Endothelial cell (in vitro differentiated cells): Measurements from ENCODE around the gene SECISBP2. TPM values are rescaled to one million over a fixed set of nuclear protein-coding genes. Genes with fewer than 3 reads are reported as not detected.

Source experiments
- DNase-seq: peaks from one replicate; pipeline ENCODE4 v3.0.0; 2021; ENCODE audit warnings: low spot score
- H3K27ac Mint-ChIP-seq: one replicate; pipeline ENCODE4 v1.8.0; 2021; ENCODE audit warnings: mixed read lengths, inconsistent platforms; ENCODE audit not compliant: unreplicated experiment
- H3K27me3 Mint-ChIP-seq: one replicate; pipeline ENCODE4 v1.8.0; 2021; ENCODE audit warnings: mild to moderate bottlenecking, moderate library complexity, mixed read lengths, inconsistent platforms; ENCODE audit not compliant: unreplicated experiment
- H3K36me3 Mint-ChIP-seq: one replicate; pipeline ENCODE4 v1.8.0; 2021; ENCODE audit warnings: mild to moderate bottlenecking, low read depth, mixed read lengths, inconsistent platforms; ENCODE audit not compliant: unreplicated experiment
- H3K4me1 Mint-ChIP-seq: one replicate; pipeline ENCODE4 v1.8.0; 2021; ENCODE audit warnings: mild to moderate bottlenecking, mixed read lengths, inconsistent platforms; ENCODE audit not compliant: unreplicated experiment
- H3K4me3 Mint-ChIP-seq: one replicate; pipeline ENCODE4 v1.8.0; 2021; ENCODE audit warnings: mild to moderate bottlenecking, mixed read lengths, inconsistent platforms; ENCODE audit not compliant: unreplicated experiment
- H3K9me3 Mint-ChIP-seq: one replicate; pipeline ENCODE4 v1.8.0; 2021; ENCODE audit warnings: mixed read lengths, inconsistent platforms; ENCODE audit not compliant: unreplicated experiment
- CTCF ChIP-seq: fragments of 200-600 bp; sonication (generic); IDR thresholded peaks from one replicate; pipeline ENCODE4 v1.5.0; 2021; ENCODE audit warnings: antibody characterized with exemption; ENCODE audit not compliant: unreplicated experiment
- total RNA-seq: library from RNA; stranded (reverse); fragmentation: NEBNext Ultra II Directional; extraction: Animal tissue kit (Norgen Biotek cat#: 25700); gene quantifications from one replicate; pipeline ENCODE4 v1.2.1, GENCODE V29; 2021; ENCODE audit not compliant: unreplicated experiment

The SECISBP2 gene
- total RNA-seq, 1 donor from 2014 or later, result 41.3 TPM

- peaks cover 12% of the 10 kb centered on the region for H3K36me3 Mint-ChIP-seq
- no peaks in the 10 kb centered on the region for H3K4me1 Mint-ChIP-seq
Observed at GRCh38 chr9:89388084-89388867, 70.0 kb downstream of the SECISBP2 start.

DNA sequence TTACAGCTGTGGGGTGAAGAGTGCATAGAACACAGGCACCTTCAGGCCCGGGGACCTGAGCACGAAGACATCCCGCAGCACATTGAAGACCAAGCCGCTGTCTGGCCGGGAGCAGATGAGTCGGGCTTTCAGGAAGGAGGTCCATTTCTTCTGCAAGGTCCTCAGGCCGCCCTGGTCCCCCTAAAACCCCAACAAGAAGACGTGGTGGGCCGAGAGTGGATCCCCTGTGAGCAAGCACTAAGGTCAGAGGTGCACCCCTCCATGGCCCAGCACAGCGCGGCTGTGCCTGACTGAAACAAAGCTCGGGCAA lies 70.5 kb downstream of the SECISBP2 start:
- peaks cover 11% of the 10 kb centered on the region for H3K36me3 Mint-ChIP-seq
- no peak for TF ChIP-seq CTCF

More at GRCh38 chr9:89388084-89388867, 70.0 kb downstream of the SECISBP2 start:
- no peak for DNase-seq
- H3K27me3 Mint-ChIP-seq, result peaks cover 1% of the 10 kb centered on the region
- no peaks in the 10 kb centered on the region for H3K9me3 Mint-ChIP-seq
- no peak for TF ChIP-seq CTCF
- no peak overlapping the region for H3K27ac Mint-ChIP-seq
- no peak overlapping the region for H3K4me3 Mint-ChIP-seq

DNA sequence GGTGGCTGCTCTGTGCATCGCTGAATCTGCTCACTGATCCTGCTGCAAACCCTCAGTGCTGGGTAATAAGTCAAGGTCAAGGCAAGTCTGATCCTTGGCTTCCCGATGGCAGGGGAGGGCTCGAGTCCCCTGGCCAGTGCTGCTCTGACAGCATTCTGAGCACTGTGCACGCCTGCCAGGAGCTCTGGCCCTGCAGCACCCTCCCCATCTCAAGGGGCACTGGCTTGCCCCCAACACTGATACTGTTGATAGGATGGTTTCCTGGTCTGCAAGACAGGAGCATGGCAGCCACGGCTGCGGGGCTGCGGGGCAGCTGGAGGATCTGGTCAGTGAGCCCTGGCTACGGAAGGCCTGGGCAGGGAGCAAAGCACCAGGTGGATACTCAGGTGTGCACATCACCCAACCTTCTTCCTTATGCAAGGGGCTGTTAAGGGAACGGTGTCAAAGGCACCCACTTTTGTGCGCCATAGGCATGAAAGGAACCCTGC lies 71.8 kb downstream of the SECISBP2 start:
- no peaks in the 10 kb centered on the region for H3K4me1 Mint-ChIP-seq
- no peak for DNase-seq
- H3K36me3 Mint-ChIP-seq, result peaks cover 8% of the 10 kb centered on the region
- no peak for TF ChIP-seq CTCF
- no peak overlapping the region for H3K4me3 Mint-ChIP-seq
- H3K9me3 Mint-ChIP-seq, result no peaks in the 10 kb centered on the region
- peaks cover 5% of the 10 kb centered on the region for H3K27me3 Mint-ChIP-seq
- no peak overlapping the region for H3K27ac Mint-ChIP-seq

More for the DNA sequence above, 70.5 kb downstream of the SECISBP2 start:
- no peak overlapping the region for H3K27ac Mint-ChIP-seq
- no peak for DNase-seq
- no peaks in the 10 kb centered on the region for H3K4me1 Mint-ChIP-seq
- H3K27me3 Mint-ChIP-seq, result peaks cover 3% of the 10 kb centered on the region
- no peak overlapping the region for H3K4me3 Mint-ChIP-seq
- no peaks in the 10 kb centered on the region for H3K9me3 Mint-ChIP-seq

DNA sequence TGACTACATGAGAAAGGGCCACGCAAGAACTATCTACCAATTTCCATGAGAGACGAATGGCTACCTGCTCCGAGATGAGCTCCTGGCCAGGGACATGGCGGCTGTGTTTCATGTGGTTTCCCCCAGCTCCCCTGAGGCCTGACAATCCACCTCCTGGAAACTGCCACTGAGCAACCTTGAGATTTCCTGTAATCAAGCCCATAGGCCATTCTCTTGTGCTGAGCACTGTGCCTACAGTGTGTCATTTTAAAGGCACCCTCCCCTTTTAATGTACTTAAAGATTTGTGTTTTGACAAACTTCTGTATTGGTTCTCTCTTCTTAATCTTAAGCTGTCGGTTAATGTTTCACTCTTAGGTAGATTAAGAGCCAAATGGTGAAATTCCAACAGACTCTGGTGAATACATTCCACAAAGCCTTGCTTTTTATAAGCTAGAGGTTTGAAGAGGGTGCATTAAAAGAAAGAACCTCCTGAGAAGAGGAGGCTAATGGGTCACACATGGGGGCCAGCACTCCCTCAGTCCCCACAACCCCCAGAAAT lies 72.3 kb downstream of the SECISBP2 start:
- H3K36me3 Mint-ChIP-seq, result peaks cover 8% of the 10 kb centered on the region
- DNase-seq, result no peak
- no peak for TF ChIP-seq CTCF
- no peaks in the 10 kb centered on the region for H3K9me3 Mint-ChIP-seq
- H3K27me3 Mint-ChIP-seq, result peaks cover 5% of the 10 kb centered on the region
- no peaks in the 10 kb centered on the region for H3K4me1 Mint-ChIP-seq
- no peak overlapping the region for H3K27ac Mint-ChIP-seq
- H3K4me3 Mint-ChIP-seq, result no peak overlapping the region

DNA sequence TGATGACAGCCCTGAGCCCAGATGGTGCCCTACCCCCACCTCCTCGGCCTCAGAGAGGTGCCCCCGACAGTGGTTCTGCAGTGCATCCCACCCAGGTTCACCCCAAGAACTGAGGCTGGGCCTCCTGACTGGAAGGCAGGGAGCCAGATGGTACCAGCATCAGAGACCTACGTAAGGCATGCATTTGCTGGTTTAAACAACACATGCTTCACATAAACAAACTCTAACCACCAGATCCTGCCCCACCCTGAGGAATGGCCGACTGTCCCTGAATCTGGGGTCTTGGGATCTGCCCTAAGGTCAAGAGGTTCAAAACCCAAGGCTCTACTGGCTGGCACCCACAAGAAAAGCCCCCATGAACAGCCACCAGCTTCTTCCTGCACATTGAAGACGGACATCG lies 73.3 kb downstream of the SECISBP2 start:
- Mint-ChIP-seq H3K36me3 (peaks cover 3% of the 10 kb centered on the region), H3K9me3 (no peaks in the 10 kb centered on the region), H3K4me3 (no peak overlapping the region), H3K27me3 (peaks cover 5% of the 10 kb centered on the region), H3K27ac (no peak overlapping the region), H3K4me1 (no peaks in the 10 kb centered on the region)
- no peak for DNase-seq
- no peak for TF ChIP-seq CTCF
